Stimulated activated CD4-positive, alpha-beta T cell treated with anti-CD3 and anti-CD28 coated beads, Interleukin-2, amount 100 ng/mL, for 4 hours (primary cell): Measurements from ENCODE around the gene MOB3A.

Experiments used
- DNase-seq: peaks from one replicate; pipeline ENCODE4 v3.0.0-alpha.2; 2020; ENCODE audit warnings: low read depth

MOB3A gene

GRCh38 chr19:2081873-2082810 is 14.0 kb downstream of the MOB3A start:
- DNase-seq = no peak

GRCh38 chr19:2080336-2080988 is 15.7 kb downstream of the MOB3A start:
- no peak for DNase-seq

GRCh38 chr19:2079865-2080301 is 16.2 kb downstream of the MOB3A start:
- DNase-seq = no peak

- no peak for DNase-seq
Measured at GRCh38 chr19:2079076-2079864, 16.9 kb downstream of the MOB3A start.

GRCh38 chr19:2077833-2078619 is 18.1 kb downstream of the MOB3A start:
- DNase-seq = no peak

GRCh38 chr19:2077398-2077797 is 18.7 kb downstream of the MOB3A start:
- DNase-seq = no peak

GRCh38 chr19:2076526-2076944 is 19.6 kb downstream of the MOB3A start:
- no peak for DNase-seq

GRCh38 chr19:2072757-2073551 is 23.2 kb downstream of the MOB3A start:
- no peak for DNase-seq

GRCh38 chr19:2070986-2071673 is 25.0 kb downstream of the MOB3A start:
- DNase-seq = no peak

- DNase-seq = no peak
Measured at GRCh38 chr19:2070436-2070827, 25.7 kb downstream of the MOB3A start.

GRCh38 chr19:2064788-2065524 is 31.2 kb downstream of the MOB3A start:
- DNase-seq = no peak

GRCh38 chr19:2064395-2064787 is 31.7 kb downstream of the MOB3A start:
- DNase-seq = no peak

GRCh38 chr19:2063824-2064223 is 32.3 kb downstream of the MOB3A start:
- no peak for DNase-seq

GRCh38 chr19:2062770-2063169 is 33.4 kb downstream of the MOB3A start:
- no peak for DNase-seq

GRCh38 chr19:2062389-2062729 is 33.8 kb downstream of the MOB3A start:
- DNase-seq = no peak

- DNase-seq = peak; percentile 99
Measured at GRCh38 chr19:2061495-2062388, 34.4 kb downstream of the MOB3A start.

- DNase-seq = no peak
Measured at GRCh38 chr19:2060884-2061494, 35.1 kb downstream of the MOB3A start.
